Activated CD8-positive, alpha-beta T cell treated with anti-CD3 and anti-CD28 coated beads for 36 hours (primary cell): Measurements from ENCODE around the gene ATXN1. TPM values are rescaled to one million over a fixed set of nuclear protein-coding genes. Genes with fewer than 3 reads are reported as not detected.

Experiments used
- ATAC-seq: fragments of 200-7000 bp; cut with Tn5 transposase; one replicate; pipeline ENCODE4 v1.10.0; 2021; ENCODE audit warnings: mild to moderate bottlenecking, moderate library complexity
- CTCF ChIA-PET: fragments of 350-600 bp; sonication (Branson Sonifier 250); formaldehyde crosslinking; loops from one replicate; lab custom pipeline; 2021; ENCODE audit warnings: antibody characterized with exemption; lab: Charles Lee
- POLR2A ChIA-PET: fragments of 350-600 bp; sonication (Branson Sonifier 250); formaldehyde crosslinking; loops from one replicate; lab custom pipeline; 2021; ENCODE audit warnings: antibody characterized with exemption; lab: Charles Lee
- DNase-seq: peaks from one replicate; pipeline ENCODE4 v3.0.0-alpha.2; 2020
- H3K27ac Mint-ChIP-seq: one replicate; pipeline ENCODE4 v1.8.0; 2021; ENCODE audit warnings: mild to moderate bottlenecking, mixed read lengths
- H3K27me3 Mint-ChIP-seq: one replicate; pipeline ENCODE4 v1.8.0; 2021; ENCODE audit warnings: mixed read lengths
- H3K36me3 Mint-ChIP-seq: one replicate; pipeline ENCODE4 v1.8.0; 2021; ENCODE audit warnings: low read depth, mixed read lengths
- H3K4me1 Mint-ChIP-seq: one replicate; pipeline ENCODE4 v1.8.0; 2021; ENCODE audit warnings: low read depth, mixed read lengths
- H3K4me3 Mint-ChIP-seq: one replicate; pipeline ENCODE4 v1.8.0; 2021; ENCODE audit warnings: mild to moderate bottlenecking, moderate library complexity, mixed read lengths
- H3K9me3 Mint-ChIP-seq: one replicate; pipeline ENCODE4 v1.8.0; 2021; ENCODE audit warnings: mixed read lengths
- intact Hi-C: fragments of 100-400 bp; cut with micrococcal nuclease; formaldehyde crosslinking; loops from one replicate; pipeline ENCODE4 v1.10.0; 2022
- total RNA-seq, 2 experiments: library from RNA; stranded (reverse); gene quantifications; one replicate each; pipeline ENCODE4 v1.2.3, GENCODE V29; 2021
- TF ChIP-seq, protein P1 (sequence below): fragments of 200-600 bp; IDR thresholded peaks from one replicate; pipeline ENCODE4 v1.8.0; 2022; ENCODE audit warnings: antibody characterized with exemption, mild to moderate bottlenecking

Gene ATXN1
- total RNA-seq, 2 experiments from 2014 or later: 35.4 to 40.8 TPM

DNA sequence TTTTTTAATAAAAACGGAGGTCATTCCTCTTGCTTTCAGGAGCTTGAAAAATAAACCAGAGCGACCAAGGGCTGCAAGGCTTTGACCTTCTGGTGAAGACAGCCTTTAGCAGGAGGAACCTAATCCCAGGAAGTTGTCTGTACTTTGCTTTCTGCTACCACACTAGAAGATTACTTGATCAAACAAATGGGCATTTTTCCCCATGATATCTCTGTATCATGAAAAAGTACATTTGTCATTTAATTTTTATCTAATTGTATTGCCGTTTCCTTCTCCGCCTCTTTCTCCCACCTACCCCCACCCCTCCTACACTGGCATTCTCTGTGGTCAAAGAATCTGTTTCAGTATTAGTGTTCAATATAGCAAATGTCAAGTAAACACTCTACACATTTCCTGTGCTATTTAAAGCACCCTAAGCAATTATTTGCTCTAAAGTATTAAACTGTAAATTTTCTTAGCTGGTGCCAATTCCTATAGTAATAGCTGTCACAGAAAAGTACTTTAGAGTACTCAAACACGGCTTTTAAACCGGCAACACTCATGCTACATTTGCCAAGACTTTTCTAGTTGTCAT is 29.7 kb downstream of the ATXN1 start:
- H3K27ac Mint-ChIP-seq: peak overlapping the region; percentile 87
- peak; percentile 85 for ATAC-seq
- intact Hi-C loops: no loop called here
- ChIA-PET CTCF (interaction anchor here (0.6 to 3.1 kb wide), 15 partner anchors 9 to 414 kb away, joined by 3 to 16 read pairs (median 4); partner anchors contain the start of gene ATXN1), POLR2A (interaction anchor here (0.6 to 3.8 kb wide), 18 partner anchors 9 to 276 kb away, joined by 3 to 18 read pairs (median 4); no protein-coding TSS in a partner anchor)
- TF ChIP-seq, protein P1, sequence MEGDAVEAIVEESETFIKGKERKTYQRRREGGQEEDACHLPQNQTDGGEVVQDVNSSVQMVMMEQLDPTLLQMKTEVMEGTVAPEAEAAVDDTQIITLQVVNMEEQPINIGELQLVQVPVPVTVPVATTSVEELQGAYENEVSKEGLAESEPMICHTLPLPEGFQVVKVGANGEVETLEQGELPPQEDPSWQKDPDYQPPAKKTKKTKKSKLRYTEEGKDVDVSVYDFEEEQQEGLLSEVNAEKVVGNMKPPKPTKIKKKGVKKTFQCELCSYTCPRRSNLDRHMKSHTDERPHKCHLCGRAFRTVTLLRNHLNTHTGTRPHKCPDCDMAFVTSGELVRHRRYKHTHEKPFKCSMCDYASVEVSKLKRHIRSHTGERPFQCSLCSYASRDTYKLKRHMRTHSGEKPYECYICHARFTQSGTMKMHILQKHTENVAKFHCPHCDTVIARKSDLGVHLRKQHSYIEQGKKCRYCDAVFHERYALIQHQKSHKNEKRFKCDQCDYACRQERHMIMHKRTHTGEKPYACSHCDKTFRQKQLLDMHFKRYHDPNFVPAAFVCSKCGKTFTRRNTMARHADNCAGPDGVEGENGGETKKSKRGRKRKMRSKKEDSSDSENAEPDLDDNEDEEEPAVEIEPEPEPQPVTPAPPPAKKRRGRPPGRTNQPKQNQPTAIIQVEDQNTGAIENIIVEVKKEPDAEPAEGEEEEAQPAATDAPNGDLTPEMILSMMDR: no peak
- peaks cover 35% of the 10 kb centered on the region for H3K36me3 Mint-ChIP-seq
- no peaks in the 10 kb centered on the region for H3K27me3 Mint-ChIP-seq
- DNase-seq: peak; percentile 73
- H3K4me3 Mint-ChIP-seq: peak overlapping the region; percentile 65
- no peaks in the 10 kb centered on the region for H3K9me3 Mint-ChIP-seq
- peaks cover 68% of the 10 kb centered on the region for H3K4me1 Mint-ChIP-seq

DNA sequence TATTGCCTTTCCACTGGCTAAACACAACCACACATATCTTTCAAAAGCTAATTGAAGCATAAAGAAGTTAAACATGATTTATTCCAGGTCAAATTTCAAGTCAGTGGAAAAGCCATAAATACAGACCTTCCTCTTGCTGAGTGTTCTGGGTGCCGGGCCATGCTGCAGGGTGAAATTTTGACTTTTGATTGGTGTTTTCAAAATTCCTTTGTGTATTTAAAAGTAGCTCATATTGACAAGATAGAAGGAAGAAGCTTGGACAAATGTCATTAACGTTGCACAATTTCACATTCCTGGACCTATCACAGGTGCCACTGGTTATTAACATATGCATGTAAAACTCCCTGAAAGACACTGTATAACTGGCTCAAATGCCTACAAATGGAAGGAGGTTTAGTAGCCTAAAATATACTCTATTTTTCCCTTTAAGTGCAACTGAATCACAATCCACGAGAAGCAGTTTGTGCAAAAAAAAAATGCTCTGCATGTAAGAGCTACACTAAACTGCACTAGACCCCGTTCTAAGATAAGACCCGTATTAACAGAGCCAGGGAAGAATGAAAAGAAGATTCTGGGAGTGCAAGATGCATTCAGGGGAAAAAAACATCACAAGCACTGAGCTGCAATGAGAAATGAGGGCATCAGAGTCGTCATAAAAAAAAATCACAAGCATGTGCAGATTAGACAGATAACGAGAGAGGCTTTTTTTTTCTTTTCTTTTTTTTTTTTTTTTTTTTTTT is 30.4 kb downstream of the ATXN1 start:
- CTCF ChIA-PET: interaction anchor here (0.6 to 3.1 kb wide), 10 partner anchors 9 to 129 kb away, joined by 3 to 16 read pairs (median 5); partner anchors contain the start of gene ATXN1
- TF ChIP-seq, protein P1: no peak
- Mint-ChIP-seq H3K4me1 (peaks cover 70% of the 10 kb centered on the region), H3K4me3 (peak overlapping the region; percentile 65), H3K27ac (peak overlapping the region; percentile 87), H3K9me3 (no peaks in the 10 kb centered on the region), H3K36me3 (peaks cover 33% of the 10 kb centered on the region), H3K27me3 (no peaks in the 10 kb centered on the region)
- POLR2A ChIA-PET: interaction anchor here (0.6 to 3.8 kb wide), 14 partner anchors 9 to 246 kb away, joined by 3 to 18 read pairs (median 4); no protein-coding TSS in a partner anchor
- DNase-seq (no peak), ATAC-seq (peak; percentile 44)
- intact Hi-C loops: no loop called here

DNA sequence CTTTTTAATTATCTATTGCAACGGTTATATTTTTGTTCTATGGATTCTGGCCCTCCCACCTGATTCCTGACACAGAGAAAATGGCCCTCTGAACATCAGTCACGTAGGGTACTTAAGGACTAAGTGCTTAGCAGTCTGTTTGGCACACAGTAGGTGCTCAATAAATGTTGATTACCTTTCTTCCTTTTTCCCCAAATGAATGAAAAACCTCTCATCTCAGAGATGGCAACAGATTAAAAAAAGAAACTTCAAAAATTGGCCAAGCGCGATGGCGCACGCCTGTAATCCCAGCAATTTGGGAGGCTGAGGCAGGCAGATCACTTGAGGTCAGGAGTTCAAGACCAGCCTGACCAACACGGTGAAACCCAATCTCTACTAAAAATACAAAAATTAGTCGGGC is 31.5 kb downstream of the ATXN1 start:
- intact Hi-C loops: loop anchor here (5.0 kb wide), 1 partner anchor 37 kb away; no protein-coding TSS in a partner anchor
- ATAC-seq (no peak), DNase-seq (no peak)
- H3K27ac Mint-ChIP-seq: peak overlapping the region; percentile 79
- H3K4me3 Mint-ChIP-seq: no peak overlapping the region
- no peaks in the 10 kb centered on the region for H3K27me3 Mint-ChIP-seq
- peaks cover 76% of the 10 kb centered on the region for H3K4me1 Mint-ChIP-seq
- POLR2A ChIA-PET: interaction anchor here (0.9 to 3.8 kb wide), 4 partner anchors 17 to 71 kb away, joined by 3 to 18 read pairs (median 4); no protein-coding TSS in a partner anchor
- H3K36me3 Mint-ChIP-seq: peaks cover 34% of the 10 kb centered on the region
- TF ChIP-seq, protein P1: no peak
- CTCF ChIA-PET: interaction anchor here (0.8 to 2.2 kb wide), 3 partner anchors 17 to 34 kb away, joined by 4 to 12 read pairs (median 6); no protein-coding TSS in a partner anchor
- no peaks in the 10 kb centered on the region for H3K9me3 Mint-ChIP-seq

DNA sequence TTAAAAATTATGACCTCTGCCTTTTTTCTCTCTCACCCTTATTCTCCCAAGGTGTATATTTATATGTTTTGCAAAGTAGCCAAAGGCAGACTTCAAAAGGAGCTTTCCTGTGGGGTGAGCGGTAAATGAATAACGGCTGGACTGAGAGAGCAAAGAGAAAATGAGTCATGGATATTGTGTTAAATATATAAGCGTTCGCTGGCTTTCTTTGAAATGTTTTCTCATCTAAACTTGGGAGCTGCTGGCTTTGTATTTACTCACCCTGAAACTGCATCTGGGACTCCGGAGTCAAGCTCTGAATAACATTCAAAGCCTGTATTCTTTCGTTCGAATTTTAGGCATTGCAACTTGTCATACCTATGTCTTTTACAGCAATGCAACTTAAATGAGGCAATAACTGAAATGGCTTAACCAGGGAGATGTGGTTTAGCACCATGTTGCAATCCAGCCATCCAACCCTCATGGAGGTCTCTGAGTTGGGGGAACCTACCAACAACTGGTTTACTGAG is 32.0 kb downstream of the ATXN1 start:
- Mint-ChIP-seq H3K27me3 (no peaks in the 10 kb centered on the region), H3K27ac (peak overlapping the region; percentile 79), H3K4me3 (no peak overlapping the region), H3K9me3 (no peaks in the 10 kb centered on the region), H3K36me3 (peaks cover 32% of the 10 kb centered on the region), H3K4me1 (peaks cover 76% of the 10 kb centered on the region)
- ATAC-seq (peak; percentile 41), DNase-seq (peak; percentile 41)
- ChIA-PET POLR2A (interaction anchor here (0.9 to 1.5 kb wide), 4 partner anchors 16 to 71 kb away, joined by 3 to 4 read pairs (median 4); no protein-coding TSS in a partner anchor), CTCF (interaction anchor here (0.8 to 2.0 kb wide), 2 partner anchors 16 to 33 kb away, joined by 4 to 6 read pairs; no protein-coding TSS in a partner anchor)
- TF ChIP-seq, protein P1: no peak
- intact Hi-C loops: loop anchor here (5.0 kb wide), 1 partner anchor 37 kb away; no protein-coding TSS in a partner anchor
